VCaP (cell line): ENCODE data around the gene KCTD5.

ENCODE experiments used
- H3K27ac ChIP-seq: fragments of 450-650 bp; 2 replicates; pipeline ENCODE4 v1.5.1; 2017
- TF ChIP-seq, protein P1 (sequence below): fragments of 450-650 bp; conservative IDR thresholded peaks from 2 replicates; pipeline ENCODE4 v1.5.1; 2017; ENCODE audit warnings: mild to moderate bottlenecking, moderate library complexity

KCTD5 gene

DNA sequence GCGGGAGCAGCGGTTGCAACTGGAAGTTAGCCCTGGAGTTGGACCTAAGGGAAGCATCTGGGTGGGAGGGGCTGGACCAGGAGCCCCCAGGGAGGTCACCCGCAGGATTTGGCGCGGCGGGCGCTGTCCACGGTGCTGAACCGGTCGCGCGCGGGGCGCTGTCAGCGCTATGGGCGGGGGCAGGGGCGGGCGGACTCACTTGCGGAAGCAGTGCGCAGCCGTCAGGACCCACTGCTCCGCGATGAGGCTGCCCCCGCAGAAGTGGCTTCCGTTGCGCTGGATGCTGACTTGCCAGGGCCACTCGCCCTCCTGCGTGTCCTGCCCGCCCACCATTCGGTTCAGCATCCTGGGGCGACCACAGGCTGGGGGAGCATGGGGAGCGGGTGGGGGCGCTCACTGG lies 33.2 kb downstream of the KCTD5 start:
- TF ChIP-seq, protein P1, sequence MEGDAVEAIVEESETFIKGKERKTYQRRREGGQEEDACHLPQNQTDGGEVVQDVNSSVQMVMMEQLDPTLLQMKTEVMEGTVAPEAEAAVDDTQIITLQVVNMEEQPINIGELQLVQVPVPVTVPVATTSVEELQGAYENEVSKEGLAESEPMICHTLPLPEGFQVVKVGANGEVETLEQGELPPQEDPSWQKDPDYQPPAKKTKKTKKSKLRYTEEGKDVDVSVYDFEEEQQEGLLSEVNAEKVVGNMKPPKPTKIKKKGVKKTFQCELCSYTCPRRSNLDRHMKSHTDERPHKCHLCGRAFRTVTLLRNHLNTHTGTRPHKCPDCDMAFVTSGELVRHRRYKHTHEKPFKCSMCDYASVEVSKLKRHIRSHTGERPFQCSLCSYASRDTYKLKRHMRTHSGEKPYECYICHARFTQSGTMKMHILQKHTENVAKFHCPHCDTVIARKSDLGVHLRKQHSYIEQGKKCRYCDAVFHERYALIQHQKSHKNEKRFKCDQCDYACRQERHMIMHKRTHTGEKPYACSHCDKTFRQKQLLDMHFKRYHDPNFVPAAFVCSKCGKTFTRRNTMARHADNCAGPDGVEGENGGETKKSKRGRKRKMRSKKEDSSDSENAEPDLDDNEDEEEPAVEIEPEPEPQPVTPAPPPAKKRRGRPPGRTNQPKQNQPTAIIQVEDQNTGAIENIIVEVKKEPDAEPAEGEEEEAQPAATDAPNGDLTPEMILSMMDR, result no peak
- peak overlapping the region; percentile 10; the same call in 1 of the 2 replicates for H3K27ac ChIP-seq

DNA sequence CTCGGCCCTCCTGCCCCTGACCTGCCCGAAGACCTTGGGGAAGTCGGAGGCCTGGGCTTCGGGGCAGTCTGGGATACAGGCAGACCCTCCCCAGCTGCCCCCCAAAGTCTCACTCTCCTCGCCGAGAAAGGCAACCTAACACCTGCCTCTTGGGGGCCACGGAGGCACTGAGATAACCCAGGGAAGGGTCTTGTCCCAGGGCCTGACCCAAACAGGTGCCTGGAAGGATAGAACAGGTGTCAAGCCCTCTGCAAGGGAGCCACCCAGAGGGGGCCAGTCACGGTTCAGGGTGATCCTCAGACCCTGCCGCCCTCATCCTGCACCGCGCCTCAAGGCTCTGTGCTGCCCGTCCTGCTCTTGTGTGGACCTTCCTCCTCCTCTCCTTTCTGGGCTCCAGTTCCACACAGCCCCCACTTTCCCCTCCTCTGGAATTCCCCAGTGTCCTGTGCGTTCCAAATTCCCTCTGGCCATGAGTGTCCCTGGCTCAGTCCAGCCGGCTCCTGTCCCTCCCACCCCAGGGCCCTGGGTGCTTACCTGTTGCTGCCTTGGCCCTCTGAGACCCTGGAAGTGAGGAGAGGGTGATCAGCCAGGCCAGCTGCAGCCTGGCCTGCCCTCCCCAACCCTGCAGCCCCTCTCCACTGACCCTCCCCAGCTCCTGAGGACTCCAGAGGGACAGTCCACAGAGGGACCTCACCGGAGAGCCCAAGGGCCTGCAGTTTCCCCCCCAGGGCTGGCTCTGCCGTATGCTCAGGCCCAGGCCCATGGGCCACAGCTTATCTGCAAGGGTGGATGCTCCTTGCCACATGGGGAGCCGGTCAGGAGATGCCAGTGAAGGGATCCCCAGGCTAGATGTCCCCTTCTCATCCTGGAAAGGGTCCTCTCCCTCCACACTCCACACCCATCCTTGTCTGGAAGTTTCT lies 33.9 kb downstream of the KCTD5 start:
- H3K27ac ChIP-seq, result no peak overlapping the region; the same call in 1 of the 2 replicates
- TF ChIP-seq, protein P1, result no peak

DNA sequence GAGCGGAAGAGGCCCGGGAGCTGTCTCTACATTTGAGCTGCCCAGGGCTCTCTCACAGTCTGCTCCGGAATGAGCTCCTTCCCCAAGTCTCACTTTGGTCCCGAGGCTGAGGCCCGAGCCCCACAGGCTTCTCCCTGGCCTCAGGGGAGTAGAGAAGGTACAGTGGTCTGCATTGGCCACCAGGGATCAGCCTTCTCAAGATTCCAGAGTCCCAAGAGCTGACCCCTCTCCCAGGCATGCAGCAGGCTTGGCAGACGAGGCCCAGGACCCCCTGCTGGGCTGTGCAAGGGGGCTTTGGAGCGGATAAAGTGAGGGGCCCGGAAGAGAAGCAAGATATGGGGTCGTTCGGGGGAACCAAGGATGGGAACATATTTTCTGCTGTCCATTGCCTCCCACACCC lies 34.6 kb downstream of the KCTD5 start:
- TF ChIP-seq, protein P1, result no peak

DNA sequence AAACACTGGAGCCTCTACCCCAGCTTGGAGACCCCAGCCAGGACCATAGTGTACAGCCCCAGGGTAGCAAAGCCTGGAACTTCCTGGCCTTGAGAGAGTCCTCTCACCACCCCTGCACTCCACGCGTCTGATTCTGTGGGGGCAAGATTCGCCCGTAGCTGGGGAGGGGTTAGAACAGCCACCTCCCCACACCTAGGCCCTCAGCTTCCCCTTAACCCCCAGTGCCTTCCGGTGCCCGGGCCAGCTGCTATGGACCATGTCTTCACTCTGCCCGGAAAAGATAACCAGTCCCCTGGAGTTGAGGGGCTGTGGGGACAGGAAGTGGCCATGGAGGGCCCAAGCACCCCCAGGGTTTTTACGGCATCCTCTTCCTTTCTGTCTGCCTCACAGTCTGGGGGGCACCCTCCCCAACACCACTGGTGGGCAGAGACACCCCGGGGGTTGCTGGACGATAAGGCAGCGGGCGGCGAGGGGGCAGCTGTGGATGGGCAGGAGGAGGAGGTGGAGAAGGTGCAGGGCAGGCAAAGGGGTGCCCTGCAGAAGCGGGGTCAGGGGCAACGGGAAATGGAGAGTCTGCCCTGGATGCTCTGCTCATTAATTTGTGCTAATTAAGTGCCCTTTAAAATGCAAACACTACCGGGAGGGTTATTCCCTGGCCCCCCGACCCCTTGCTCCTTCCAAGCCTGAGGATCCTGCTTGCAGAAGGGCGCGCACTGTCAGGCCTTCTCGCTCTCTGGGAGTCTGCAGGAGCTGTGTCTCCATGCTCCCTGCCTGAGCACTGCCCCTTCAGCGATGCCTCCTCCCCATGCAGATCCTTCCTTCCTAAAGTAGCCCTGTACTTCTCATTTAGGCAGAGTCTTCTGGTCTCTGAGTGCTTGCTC lies 35.3 kb downstream of the KCTD5 start:
- TF ChIP-seq, protein P1, result no peak
- H3K27ac ChIP-seq, result no peak overlapping the region

More for the DNA sequence above, 34.6 kb downstream of the KCTD5 start:
- H3K27ac ChIP-seq, result no peak overlapping the region

DNA sequence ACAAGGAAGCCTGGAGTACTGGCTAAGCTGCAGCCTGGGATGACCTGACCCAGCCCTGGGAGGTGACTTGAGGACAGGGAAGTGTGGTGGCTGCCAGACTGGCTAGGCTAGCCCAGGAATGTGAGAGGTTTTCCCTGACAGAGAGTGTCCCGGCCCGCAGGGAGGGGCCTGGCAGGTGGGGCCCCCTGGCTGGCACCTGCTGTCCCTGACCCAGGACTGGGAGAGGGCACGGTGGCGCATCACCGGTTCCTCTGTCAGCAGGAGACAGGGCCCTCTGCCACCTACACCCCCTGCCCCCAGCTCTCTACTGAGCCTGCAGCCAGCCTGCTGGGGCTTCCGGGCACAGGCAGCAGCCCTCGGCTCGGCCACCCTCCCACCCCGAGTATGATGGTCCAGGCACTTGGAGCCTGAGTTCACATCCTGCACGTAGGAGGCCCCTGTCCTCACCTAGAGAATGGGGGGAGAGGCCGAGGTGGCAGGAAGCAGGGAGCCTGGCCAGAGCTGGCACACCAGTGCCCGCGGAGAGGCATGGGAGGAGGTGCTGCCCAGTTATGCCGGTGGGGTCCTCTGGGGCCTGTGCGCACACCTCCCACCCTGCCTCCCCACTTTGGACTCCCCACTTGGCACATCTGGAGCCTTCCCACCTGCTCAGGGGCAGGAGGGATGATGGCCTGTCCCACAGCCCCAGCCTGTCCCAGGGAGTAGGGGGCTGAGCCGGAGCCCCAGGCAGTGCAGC lies 37.2 kb downstream of the KCTD5 start:
- TF ChIP-seq, protein P1, result no peak
- H3K27ac ChIP-seq, result peak overlapping the region; percentile 78

DNA sequence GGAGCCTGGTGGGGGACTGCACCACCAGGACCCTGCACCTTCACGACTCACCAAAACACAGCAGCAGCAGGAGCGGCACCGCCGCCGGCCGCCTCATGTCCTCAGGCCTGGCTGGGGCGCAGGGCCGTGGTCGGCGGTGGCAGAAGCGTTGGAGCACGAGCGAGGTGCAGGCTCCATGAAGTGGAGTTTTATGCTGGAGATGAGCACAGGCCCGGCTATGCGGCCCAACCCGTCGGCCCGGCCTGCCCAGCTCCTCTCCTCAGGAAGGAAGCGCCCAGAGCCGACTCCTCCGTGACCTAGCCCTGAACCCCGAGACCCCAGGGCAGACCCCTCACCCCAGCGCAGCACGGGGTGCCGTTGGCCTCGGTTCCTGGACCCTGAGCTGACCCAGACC lies 37.7 kb downstream of the KCTD5 start, which contains the start of gene PRSS27:
Gene PRSS27, minus strand, starts transcription at position 161 of the 394 bp plus-strand sequence. Its CDS starts 64 bp downstream, at position 97.
- H3K27ac ChIP-seq, result peak within 1 kb of the TSS; percentile 78
- TF ChIP-seq, protein P1, result no peak
